ENCODE measurements around the gene C1orf216.

DNA sequence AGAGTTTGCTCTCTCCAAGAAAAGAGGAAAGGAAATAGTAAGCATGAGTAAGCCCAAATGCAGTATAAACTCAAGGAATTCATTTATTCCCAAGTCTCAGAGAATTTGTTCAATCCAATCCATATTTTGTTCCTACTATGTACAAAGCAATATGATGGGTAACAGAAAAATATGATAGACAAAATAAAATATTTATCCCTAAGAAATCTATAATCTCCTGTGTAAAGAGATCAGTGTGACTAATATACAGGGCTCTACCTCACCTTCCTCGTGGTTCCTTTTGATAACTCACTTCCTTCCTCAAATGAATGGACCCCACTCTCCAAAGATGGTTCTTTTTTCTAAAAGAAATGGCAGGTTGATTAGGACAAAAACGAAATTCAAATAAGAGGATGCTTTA is 43.5 kb upstream of the C1orf216 start:
- TF ChIP-seq, protein P1, sequence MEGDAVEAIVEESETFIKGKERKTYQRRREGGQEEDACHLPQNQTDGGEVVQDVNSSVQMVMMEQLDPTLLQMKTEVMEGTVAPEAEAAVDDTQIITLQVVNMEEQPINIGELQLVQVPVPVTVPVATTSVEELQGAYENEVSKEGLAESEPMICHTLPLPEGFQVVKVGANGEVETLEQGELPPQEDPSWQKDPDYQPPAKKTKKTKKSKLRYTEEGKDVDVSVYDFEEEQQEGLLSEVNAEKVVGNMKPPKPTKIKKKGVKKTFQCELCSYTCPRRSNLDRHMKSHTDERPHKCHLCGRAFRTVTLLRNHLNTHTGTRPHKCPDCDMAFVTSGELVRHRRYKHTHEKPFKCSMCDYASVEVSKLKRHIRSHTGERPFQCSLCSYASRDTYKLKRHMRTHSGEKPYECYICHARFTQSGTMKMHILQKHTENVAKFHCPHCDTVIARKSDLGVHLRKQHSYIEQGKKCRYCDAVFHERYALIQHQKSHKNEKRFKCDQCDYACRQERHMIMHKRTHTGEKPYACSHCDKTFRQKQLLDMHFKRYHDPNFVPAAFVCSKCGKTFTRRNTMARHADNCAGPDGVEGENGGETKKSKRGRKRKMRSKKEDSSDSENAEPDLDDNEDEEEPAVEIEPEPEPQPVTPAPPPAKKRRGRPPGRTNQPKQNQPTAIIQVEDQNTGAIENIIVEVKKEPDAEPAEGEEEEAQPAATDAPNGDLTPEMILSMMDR (IDR thresholded peaks at IDR 0.05 in 8 of 11, conservative IDR thresholded peaks at IDR 0.05 in 3 of 11), result no peak
- no peak for TF ChIP-seq POLR2A (IDR thresholded peaks at IDR 0.05)
